GM12878 (cell line): Measurements from ENCODE around the gene WFS1.

Source experiments
- CREM ChIP-seq: IDR thresholded peaks from 2 replicates; pipeline ENCODE4 v1.6.1; 2014; ENCODE audit warnings: antibody characterized with exemption, low read depth
- CTCF ChIP-seq, 3 experiments: IDR thresholded peaks in 2 of 3; conservative IDR thresholded peaks in 1 of 3; 2 replicates each; pipeline ENCODE4 v1.5.1; 2011; ENCODE audit warnings: low read depth in 3 of 3, low read length in 3 of 3, mild to moderate bottlenecking in 3 of 3, control low read depth in 2 of 3, moderate library complexity in 2 of 3, inconsistent platforms in 1 of 3, mixed read lengths in 1 of 3; ENCODE audit not compliant: control insufficient read depth in 2 of 3, insufficient read depth in 1 of 3; ENCODE audit errors: extremely low read depth in 1 of 3
- EZH2 ChIP-seq: IDR thresholded peaks from 2 replicates; pipeline ENCODE4 v1.6.1; 2012; ENCODE audit warnings: low read depth, mild to moderate bottlenecking, control low read depth, inconsistent platforms, low read length, borderline replicate concordance; ENCODE audit not compliant: control insufficient read depth
- JUNB ChIP-seq: IDR thresholded peaks from 2 replicates; pipeline ENCODE4 v1.6.1; 2016; ENCODE audit warnings: antibody characterized with exemption, mild to moderate bottlenecking
- MAX ChIP-seq: IDR thresholded peaks from 2 replicates; pipeline ENCODE4 v1.6.1; 2012; ENCODE audit warnings: low read depth, low read length, improper control_type of control experiment
- POLR2A ChIP-seq: IDR thresholded peaks from 2 replicates; pipeline ENCODE4 v1.6.1; 2011; ENCODE audit warnings: low read depth, mild to moderate bottlenecking, low read length
- RELA ChIP-seq: fragments of 450-650 bp; IDR thresholded peaks from 2 replicates; pipeline ENCODE4 v1.8.0; 2014; ENCODE audit warnings: borderline replicate concordance; ENCODE audit not compliant: partially characterized antibody
- TF ChIP-seq, protein P1 (sequence below): IDR thresholded peaks from 2 replicates; pipeline ENCODE4 v1.6.1; 2011; ENCODE audit warnings: low read depth, low read length, improper control_type of control experiment, borderline replicate concordance
- TF ChIP-seq, protein P2 (sequence below): IDR thresholded peaks from 2 replicates; pipeline ENCODE4 v1.6.1; 2011; ENCODE audit warnings: low read depth, mild to moderate bottlenecking, low read length, moderate library complexity, borderline replicate concordance; ENCODE audit errors: extremely low read depth

DNA sequence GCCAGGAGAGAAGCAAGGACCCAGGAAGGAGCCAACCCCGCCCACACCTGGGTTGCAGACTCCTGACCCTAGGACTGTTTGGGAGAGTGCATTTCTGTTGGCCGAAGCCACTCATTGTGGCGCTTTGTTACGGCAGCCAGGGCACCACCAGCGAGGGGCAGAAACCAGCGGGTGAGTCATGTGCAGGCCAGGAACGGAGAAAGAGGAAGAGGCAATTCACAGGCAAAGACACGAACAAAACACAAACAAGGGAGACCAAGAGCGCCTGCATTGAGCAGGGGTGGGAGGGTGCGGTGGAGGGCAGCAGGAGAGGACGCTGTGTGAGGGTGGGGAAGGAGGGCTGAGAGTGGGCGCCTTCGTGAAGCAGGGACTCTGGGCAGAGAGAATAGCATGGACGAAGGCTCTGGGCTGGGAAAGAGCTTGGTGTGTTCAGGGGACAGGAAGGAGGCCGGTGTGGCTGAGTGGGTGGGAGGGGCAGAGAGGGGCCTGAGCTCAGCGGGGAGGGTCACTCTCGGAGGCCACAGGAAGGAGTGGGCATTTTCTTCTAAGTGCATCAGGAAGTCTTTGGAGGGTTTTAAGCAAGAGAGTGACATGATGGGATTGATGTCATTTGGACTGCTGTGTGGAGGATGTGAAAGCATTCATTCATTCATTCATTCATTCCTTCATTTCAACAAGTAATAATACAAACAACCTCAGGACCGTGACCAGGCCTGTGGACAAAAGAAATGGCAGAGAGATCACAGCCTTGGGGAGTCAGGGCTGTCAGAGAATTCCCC lies 12.2 kb upstream of the WFS1 start:
- TF ChIP-seq CREM: no peak
- TF ChIP-seq CTCF (IDR thresholded peaks at IDR 0.05 in 2 of 3, conservative IDR thresholded peaks at IDR 0.05 in 1 of 3; ENCODE audit: control insufficient read depth in 2 of 3, extremely low read depth in 1 of 3, insufficient read depth in 1 of 3, low read depth in 3 of 3, low read length in 3 of 3): no peak
- TF ChIP-seq, protein P1, sequence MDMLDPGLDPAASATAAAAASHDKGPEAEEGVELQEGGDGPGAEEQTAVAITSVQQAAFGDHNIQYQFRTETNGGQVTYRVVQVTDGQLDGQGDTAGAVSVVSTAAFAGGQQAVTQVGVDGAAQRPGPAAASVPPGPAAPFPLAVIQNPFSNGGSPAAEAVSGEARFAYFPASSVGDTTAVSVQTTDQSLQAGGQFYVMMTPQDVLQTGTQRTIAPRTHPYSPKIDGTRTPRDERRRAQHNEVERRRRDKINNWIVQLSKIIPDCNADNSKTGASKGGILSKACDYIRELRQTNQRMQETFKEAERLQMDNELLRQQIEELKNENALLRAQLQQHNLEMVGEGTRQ: no peak
- no peak for TF ChIP-seq JUNB
- TF ChIP-seq, protein P2, sequence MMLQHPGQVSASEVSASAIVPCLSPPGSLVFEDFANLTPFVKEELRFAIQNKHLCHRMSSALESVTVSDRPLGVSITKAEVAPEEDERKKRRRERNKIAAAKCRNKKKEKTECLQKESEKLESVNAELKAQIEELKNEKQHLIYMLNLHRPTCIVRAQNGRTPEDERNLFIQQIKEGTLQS: no peak
- TF ChIP-seq EZH2: no peak
- TF ChIP-seq POLR2A: no peak
- no peak for TF ChIP-seq MAX
- no peak for TF ChIP-seq RELA
